Retinal pigment epithelial cell (primary cell): Measurements from ENCODE around the gene NDUFA11.
"Not testable (repeated sequence)": the region's sequence is repeated elsewhere in the genome, so short reads cannot be mapped to it uniquely, and the experiment has no call there.

Experiments
- DNase-seq: peaks from one replicate; pipeline ENCODE4 v3.0.0-alpha.2; 2010; ENCODE audit warnings: low read depth
- H3K4me3 ChIP-seq: 2 replicates; pipeline ENCODE4 v1.5.1; 2011; ENCODE audit warnings: mild to moderate bottlenecking, low read length, control low read depth, moderate library complexity
- CTCF ChIP-seq: conservative IDR thresholded peaks from 2 replicates; pipeline ENCODE4 v1.5.1; 2011; ENCODE audit warnings: low read depth, low read length, control low read depth, inconsistent platforms

NDUFA11 gene

GRCh38 chr19:5889288-5889971 lies 14.2 kb downstream of the NDUFA11 start:
- no peak for DNase-seq
- no peak overlapping the region for H3K4me3 ChIP-seq
- TF ChIP-seq CTCF = no peak

- not testable (repeated sequence) for DNase-seq, H3K4me3 ChIP-seq
Observed at GRCh38 chr19:5884065-5884811, 19.4 kb downstream of the NDUFA11 start.

GRCh38 chr19:5883157-5883873 lies 20.3 kb downstream of the NDUFA11 start:
- not testable (repeated sequence) for H3K4me3 ChIP-seq, DNase-seq

GRCh38 chr19:5882421-5882968 lies 21.1 kb downstream of the NDUFA11 start:
- TF ChIP-seq CTCF = no peak
- no peak for DNase-seq
- no peak overlapping the region for H3K4me3 ChIP-seq

- no peak for DNase-seq
- no peak overlapping the region for H3K4me3 ChIP-seq
- TF ChIP-seq CTCF = no peak
Observed at GRCh38 chr19:5881543-5882299, 21.9 kb downstream of the NDUFA11 start.

- TF ChIP-seq CTCF = no peak
- peak; percentile 21 for DNase-seq
- H3K4me3 ChIP-seq = no peak overlapping the region
Observed at GRCh38 chr19:5880604-5881078, 22.9 kb downstream of the NDUFA11 start.

GRCh38 chr19:5880196-5880595 lies 23.4 kb downstream of the NDUFA11 start:
- TF ChIP-seq CTCF = no peak
- no peak overlapping the region for H3K4me3 ChIP-seq
- DNase-seq = no peak
